IMR-90 (cell line): Measurements from ENCODE around the gene TMC7. TPM values are rescaled to one million over a fixed set of nuclear protein-coding genes. Genes with fewer than 3 reads are reported as not detected.

Source experiments
- ATAC-seq: fragments of 200-7000 bp; cut with Tn5 transposase; 2 replicates; pipeline ENCODE4 v1.9.1; 2020; ENCODE audit warnings: low read depth, mild to moderate bottlenecking, moderate library complexity
- BruUV-seq: library from RNA; stranded (reverse); fragments of 400-500 nt; replicated peaks from 2 replicates; lab custom pipeline; 2021; lab: Mats Ljungman, UMichigan
- CTCF ChIA-PET: fragments of 300-600 bp; formaldehyde crosslinking; extraction: SDS; loops from one replicate; lab custom pipeline; 2021; ENCODE audit warnings: antibody characterized with exemption; lab: Yijun Ruan, JAX
- POLR2A ChIA-PET: fragments of 300-600 bp; sonication (Branson Sonifier 250); formaldehyde crosslinking; loops from one replicate; lab custom pipeline; 2022; ENCODE audit warnings: antibody characterized with exemption; ENCODE audit not compliant: unreplicated experiment; lab: Charles Lee
- DNase-seq: peaks from one replicate; pipeline ENCODE4 v3.0.0; 2013
- H2AFZ ChIP-seq: replicated peaks from 2 replicates; pipeline ENCODE3; 2013; ENCODE audit warnings: low read length, mild to moderate bottlenecking; ENCODE audit not compliant: poor library complexity
- H2AK5ac ChIP-seq: 2 replicates; pipeline ENCODE4 v1.6.1; 2013; ENCODE audit warnings: low read depth, low read length, inconsistent platforms
- H2AK9ac ChIP-seq: replicated peaks from 2 replicates; pipeline ENCODE3; 2013; ENCODE audit warnings: mild to moderate bottlenecking, low read depth, low read length, moderate library complexity; ENCODE audit not compliant: poor library complexity
- H2BK120ac ChIP-seq: 2 replicates; pipeline ENCODE4 v1.6.1; 2013; ENCODE audit warnings: low read depth, low read length, inconsistent platforms
- H2BK15ac ChIP-seq: 3 replicates; pipeline ENCODE4 v1.6.1; 2013; ENCODE audit warnings: low read depth, low read length, inconsistent platforms
- H2BK20ac ChIP-seq: 2 replicates; pipeline ENCODE4 v1.6.1; 2013; ENCODE audit warnings: low read depth, mild to moderate bottlenecking, inconsistent platforms, low read length, moderate library complexity
- H2BK5ac ChIP-seq: 2 replicates; pipeline ENCODE4 v1.6.1; 2013; ENCODE audit warnings: mild to moderate bottlenecking, low read depth, low read length, inconsistent platforms; ENCODE audit not compliant: poor library complexity, severe bottlenecking
- H3K14ac ChIP-seq: replicated peaks from 2 replicates; pipeline ENCODE4 v1.6.1; 2013; ENCODE audit warnings: low read depth, low read length, inconsistent platforms
- H3K18ac ChIP-seq: 2 replicates; pipeline ENCODE4 v1.6.1; 2013; ENCODE audit warnings: low read depth, low read length, control low read depth
- H3K23ac ChIP-seq: 2 replicates; pipeline ENCODE4 v1.6.1; 2013; ENCODE audit warnings: low read depth, low read length, inconsistent platforms
- H3K27ac ChIP-seq: 2 replicates; pipeline ENCODE4 v1.5.1; 2013; ENCODE audit warnings: mild to moderate bottlenecking, control low read depth, low read length; ENCODE audit not compliant: insufficient read depth
- H3K27me3 ChIP-seq: 2 replicates; pipeline ENCODE4 v1.6.1; 2013; ENCODE audit warnings: low read length; ENCODE audit not compliant: control insufficient read depth, insufficient read depth
- H3K36me3 ChIP-seq: 2 replicates; pipeline ENCODE4 v1.6.1; 2013; ENCODE audit warnings: low read length, mixed read lengths; ENCODE audit not compliant: control insufficient read depth, insufficient read depth
- H3K4ac ChIP-seq: 2 replicates; pipeline ENCODE4 v1.6.1; 2013; ENCODE audit warnings: low read depth, low read length, inconsistent platforms
- H3K4me1 ChIP-seq: 2 replicates; pipeline ENCODE4 v1.6.1; 2013; ENCODE audit warnings: low read length, mixed read lengths; ENCODE audit not compliant: control insufficient read depth, insufficient read depth
- H3K4me2 ChIP-seq: 2 replicates; pipeline ENCODE4 v1.6.1; 2013; ENCODE audit warnings: low read depth, mild to moderate bottlenecking, control low read depth, low read length, moderate library complexity
- H3K4me3 ChIP-seq: 2 replicates; pipeline ENCODE4 v1.5.1; 2013; ENCODE audit warnings: low read depth, mild to moderate bottlenecking, control low read depth, low read length, moderate library complexity; ENCODE audit not compliant: insufficient read depth
- H3K56ac ChIP-seq: 2 replicates; pipeline ENCODE4 v1.6.1; 2013; ENCODE audit warnings: low read length, inconsistent platforms; ENCODE audit not compliant: insufficient read depth; ENCODE audit errors: extremely low read depth
- H3K79me1 ChIP-seq, 2 experiments: 2 replicates each; pipeline ENCODE4 v1.6.1; 2013; ENCODE audit warnings: low read length in 2 of 2, inconsistent platforms in 1 of 2, low read depth in 1 of 2
- H3K9ac ChIP-seq: 2 replicates; pipeline ENCODE4 v1.6.1; 2013; ENCODE audit warnings: low read depth, low read length, control low read depth
- H3K9me1 ChIP-seq: 2 replicates; pipeline ENCODE4 v1.6.1; 2013; ENCODE audit warnings: low read length, inconsistent platforms; ENCODE audit not compliant: insufficient read depth
- H3K9me3 ChIP-seq: 2 replicates; pipeline ENCODE4 v1.6.1; 2013; ENCODE audit warnings: low read length; ENCODE audit not compliant: control insufficient read depth, insufficient read depth
- H4K20me1 ChIP-seq: 2 replicates; pipeline ENCODE4 v1.6.1; 2013; ENCODE audit warnings: low read length, inconsistent platforms; ENCODE audit not compliant: insufficient read depth
- H4K5ac ChIP-seq: 2 replicates; pipeline ENCODE4 v1.6.1; 2013; ENCODE audit warnings: mild to moderate bottlenecking, low read depth, low read length, control low read depth
- H4K8ac ChIP-seq, 2 experiments: 2 replicates each; pipeline ENCODE4 v1.6.1; 2013; ENCODE audit warnings: low read depth in 2 of 2, low read length in 2 of 2, control low read depth in 1 of 2, inconsistent platforms in 1 of 2
- H4K91ac ChIP-seq: 2 replicates; pipeline ENCODE4 v1.6.1; 2013; ENCODE audit warnings: low read depth, low read length, inconsistent platforms; ENCODE audit not compliant: insufficient read depth
- POLR2A ChIP-seq: IDR thresholded peaks from 2 replicates; pipeline ENCODE4 v1.6.1; 2012; ENCODE audit warnings: mild to moderate bottlenecking, low read depth, low read length
- WGBS, 2 experiments: methylation state at CpG; one replicate each; pipeline versions ENCODE4 v1.1.5 to v1.1.7; 2013; ENCODE audit warnings: missing lambda C conversion rate in 2 of 2; ENCODE audit not compliant: insufficient read length in 1 of 2; ENCODE audit errors: extremely low coverage in 2 of 2; 5-methylcytosine and 5-hydroxymethylcytosine counted together
- dilution Hi-C: fragments of 300-500 bp; cut with HindIII; formaldehyde crosslinking; loops from one replicate; pipeline ENCODE4 v1.14.3; 2018; ENCODE audit warnings: low sequenced_read_pairs; ENCODE audit not compliant: unreplicated experiment
- in situ Hi-C: fragments of 300-500 bp; cut with MboI; formaldehyde crosslinking; loops from 3 replicates; pipeline ENCODE4 v1.14.3; 2019; ENCODE audit warnings: low sequenced_read_pairs, inconsistent platforms, mixed read lengths
- intact Hi-C: fragments of 100-400 bp; cut with micrococcal nuclease; formaldehyde crosslinking; loops from 2 replicates; pipeline ENCODE4 v1.10.0; 2022
- polyA plus RNA-seq, 3 experiments: library from polyadenylated mRNA; depleted of rRNA; stranded (reverse); fragments of >200 nt; gene quantifications; 2 replicates each; pipeline ENCODE4 v1.2.3, GENCODE V29; 2012; ENCODE audit warnings: low replicate concordance in 1 of 3
- total RNA-seq: library from RNA; depleted of rRNA; stranded (reverse); fragments of >200 nt; gene quantifications from 2 replicates; pipeline ENCODE4 v1.2.3, GENCODE V29; 2012
- TF ChIP-seq, protein P1 (sequence below): fragments of 150-350 bp; IDR thresholded peaks from 2 replicates; pipeline ENCODE4 v1.6.1; 2017; ENCODE audit warnings: mild to moderate bottlenecking, antibody characterized with exemption, low read length, low read depth

TMC7 gene
- total and polyA plus RNA-seq, 2 of the 4 experiments (the other 2 are of a cell fraction), result 0.27 to 0.36 TPM

- ATAC-seq (no peak), DNase-seq (peak; percentile 27)
- Histone ChIP-seq H3K4ac (no peak overlapping the region), H3K9me3 (no peaks in the 10 kb centered on the region; the same call in 1 of the 2 replicates), H4K91ac (no peak overlapping the region), H3K14ac (0 out of 2 replicates have a peak overlapping the region, but pooled peaks have one; percentile 56), H3K56ac (no peak overlapping the region), H3K4me2 (no peak overlapping the region), H2BK20ac (no peak overlapping the region), H3K27me3 (no peaks in the 10 kb centered on the region), H2BK120ac (no peak overlapping the region), H3K4me1 (peaks cover 10% of the 10 kb centered on the region), H3K9me1 (no peaks in the 10 kb centered on the region), H3K79me1 (no peaks in the 10 kb centered on the region), H3K27ac (no peak overlapping the region), H2AK5ac (no peak overlapping the region), H2AFZ (peak overlapping the region; percentile 70), H2BK5ac (no peak overlapping the region), H4K20me1 (no peaks in the 10 kb centered on the region), H4K8ac (no peak overlapping the region), H2AK9ac (peak overlapping the region; percentile 71), H3K18ac (no peak overlapping the region), H3K4me3 (no peak overlapping the region), H3K23ac (no peak overlapping the region), H4K5ac (no peak overlapping the region), H3K36me3 (no peaks in the 10 kb centered on the region), H2BK15ac (no peak overlapping the region), H3K9ac (no peak overlapping the region)
- intact Hi-C loops, result no loop called here
- in situ Hi-C loops, result no loop called here
- ChIA-PET CTCF (no interaction called here), POLR2A (no interaction called here)
- 64% methylated on average over 5 of the region's 16 CpGs; no CpG with 5 or more reads in 1 of the 2 experiments for WGBS, 2 experiments
- dilution Hi-C loops, result no loop called here
- no TSS peak for BruUV-seq
- TF ChIP-seq, protein P1, sequence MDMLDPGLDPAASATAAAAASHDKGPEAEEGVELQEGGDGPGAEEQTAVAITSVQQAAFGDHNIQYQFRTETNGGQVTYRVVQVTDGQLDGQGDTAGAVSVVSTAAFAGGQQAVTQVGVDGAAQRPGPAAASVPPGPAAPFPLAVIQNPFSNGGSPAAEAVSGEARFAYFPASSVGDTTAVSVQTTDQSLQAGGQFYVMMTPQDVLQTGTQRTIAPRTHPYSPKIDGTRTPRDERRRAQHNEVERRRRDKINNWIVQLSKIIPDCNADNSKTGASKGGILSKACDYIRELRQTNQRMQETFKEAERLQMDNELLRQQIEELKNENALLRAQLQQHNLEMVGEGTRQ, result peak; percentile 32; the same call in 1 of the 2 replicates
- no peak for TF ChIP-seq POLR2A
Measured at GRCh38 chr16:19005561-19006445, 22.1 kb downstream of the TMC7 start.
